GM12801 (cell line): Measurements from ENCODE around the gene ATF4.

Experiments used
- TF ChIP-seq, protein P1 (sequence below): IDR thresholded peaks from one replicate; pipeline ENCODE4 v1.5.1; 2011; ENCODE audit warnings: control low read depth; ENCODE audit not compliant: insufficient read length; ENCODE audit errors: extremely low read depth

Gene ATF4

GRCh38 chr22:39490966-39491680 is 29.2 kb upstream of the ATF4 start:
- TF ChIP-seq, protein P1, sequence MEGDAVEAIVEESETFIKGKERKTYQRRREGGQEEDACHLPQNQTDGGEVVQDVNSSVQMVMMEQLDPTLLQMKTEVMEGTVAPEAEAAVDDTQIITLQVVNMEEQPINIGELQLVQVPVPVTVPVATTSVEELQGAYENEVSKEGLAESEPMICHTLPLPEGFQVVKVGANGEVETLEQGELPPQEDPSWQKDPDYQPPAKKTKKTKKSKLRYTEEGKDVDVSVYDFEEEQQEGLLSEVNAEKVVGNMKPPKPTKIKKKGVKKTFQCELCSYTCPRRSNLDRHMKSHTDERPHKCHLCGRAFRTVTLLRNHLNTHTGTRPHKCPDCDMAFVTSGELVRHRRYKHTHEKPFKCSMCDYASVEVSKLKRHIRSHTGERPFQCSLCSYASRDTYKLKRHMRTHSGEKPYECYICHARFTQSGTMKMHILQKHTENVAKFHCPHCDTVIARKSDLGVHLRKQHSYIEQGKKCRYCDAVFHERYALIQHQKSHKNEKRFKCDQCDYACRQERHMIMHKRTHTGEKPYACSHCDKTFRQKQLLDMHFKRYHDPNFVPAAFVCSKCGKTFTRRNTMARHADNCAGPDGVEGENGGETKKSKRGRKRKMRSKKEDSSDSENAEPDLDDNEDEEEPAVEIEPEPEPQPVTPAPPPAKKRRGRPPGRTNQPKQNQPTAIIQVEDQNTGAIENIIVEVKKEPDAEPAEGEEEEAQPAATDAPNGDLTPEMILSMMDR, result no peak

DNA sequence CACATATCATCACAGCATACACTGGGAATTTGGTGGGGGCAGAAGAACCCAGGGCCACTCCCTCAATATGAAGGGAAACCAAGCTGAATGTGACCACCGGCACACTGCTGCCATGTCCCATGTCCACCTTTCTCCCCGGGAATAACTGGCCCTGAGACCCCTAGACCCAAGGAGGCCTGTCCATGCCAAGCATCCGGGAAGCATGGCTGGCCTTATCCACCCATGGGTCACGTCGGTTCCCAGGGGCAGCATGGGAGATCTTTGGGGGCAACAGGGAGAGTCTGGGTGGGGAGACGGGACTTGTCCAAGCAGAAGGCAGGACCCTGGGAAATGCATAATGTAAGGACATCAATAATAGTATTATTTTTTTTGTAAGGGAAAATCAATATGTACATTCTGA is 28.7 kb upstream of the ATF4 start:
- TF ChIP-seq, protein P1, result no peak

- TF ChIP-seq, protein P1, result no peak
These were observed 28.2 kb upstream of the ATF4 start for GRCh38 chr22:39492186-39492585.

DNA sequence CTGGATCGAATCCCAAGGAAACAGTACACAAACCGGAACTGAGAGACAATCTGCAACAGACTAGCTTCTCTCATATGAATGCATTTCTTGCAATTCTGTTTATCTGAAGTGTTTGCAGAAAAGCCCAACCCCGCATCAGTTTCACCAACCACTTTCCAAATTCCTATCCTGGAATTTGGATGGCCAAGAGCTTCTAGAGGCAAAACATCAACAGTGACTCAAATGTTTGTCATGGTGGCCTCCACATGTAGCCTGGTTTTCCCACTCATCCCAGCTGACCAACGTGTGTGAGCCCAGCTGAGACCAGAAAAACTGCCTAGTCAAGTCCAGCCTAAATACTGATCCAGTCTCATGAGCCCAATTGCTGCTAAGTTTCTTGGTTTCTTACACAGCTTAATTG is 26.6 kb upstream of the ATF4 start:
- TF ChIP-seq, protein P1, result no peak

- TF ChIP-seq, protein P1, result no peak
These were observed 25.8 kb upstream of the ATF4 start for GRCh38 chr22:39494471-39495120.

DNA sequence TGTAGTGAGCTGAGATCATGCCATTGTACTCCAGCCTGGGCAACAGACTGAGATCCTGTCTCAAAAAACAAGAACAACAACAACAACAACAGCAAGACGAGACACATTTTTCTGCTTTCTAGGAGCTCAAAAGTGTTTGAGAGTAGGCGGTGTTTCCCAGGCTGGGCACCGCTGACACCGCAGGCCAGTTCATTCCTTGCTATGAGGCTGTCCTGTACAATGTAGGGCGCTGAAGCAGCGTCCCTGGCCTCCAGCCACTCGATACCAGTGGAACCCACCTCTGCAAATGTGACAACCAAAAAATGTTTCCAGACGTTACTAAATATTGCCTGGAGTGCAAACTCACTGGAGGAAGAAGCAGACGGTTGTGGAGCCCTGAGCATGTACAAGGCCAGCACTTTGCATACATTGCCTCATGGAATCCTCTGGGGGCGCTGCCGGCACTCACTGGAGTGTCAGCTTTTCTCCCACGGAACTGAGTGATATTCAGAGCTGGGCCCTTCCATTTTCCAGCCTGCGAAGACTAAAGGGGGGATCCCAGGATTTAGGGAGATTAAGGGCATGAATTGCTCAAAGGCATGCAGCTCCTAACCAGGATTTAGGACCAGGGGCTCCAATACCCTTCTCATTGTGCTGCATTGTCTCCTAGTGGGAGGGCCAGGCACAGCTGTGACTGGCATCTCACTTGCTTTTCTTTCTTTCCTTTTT is 24.1 kb upstream of the ATF4 start:
- TF ChIP-seq, protein P1, result no peak

DNA sequence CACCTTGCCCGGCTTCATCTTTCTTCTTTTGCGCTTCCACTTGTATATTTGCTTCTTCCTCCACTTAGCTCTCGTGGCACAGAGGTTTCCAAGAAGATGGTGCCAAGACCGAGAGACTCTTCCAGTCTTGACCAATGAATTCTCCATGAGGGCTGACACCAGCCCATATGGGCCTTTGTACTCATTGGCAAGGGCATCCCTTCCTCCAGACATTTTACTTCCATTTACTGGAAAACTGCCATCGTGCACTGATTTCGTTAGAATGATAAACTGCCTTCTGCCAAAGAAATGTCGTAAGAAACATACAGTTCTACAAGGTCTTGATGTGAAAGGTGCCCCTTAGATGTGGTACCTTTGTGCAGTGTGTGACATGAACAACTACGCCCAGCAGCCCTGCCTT is 22.9 kb upstream of the ATF4 start:
- TF ChIP-seq, protein P1, result no peak
